Upper lobe of left lung (tissue), 4 donors: ENCODE measurements around the gene FAM118B.

ENCODE experiments used
- POLR2AphosphoS5 ChIP-seq, 2 donors: sonication (generic); formaldehyde crosslinking; IDR thresholded peaks; one replicate each; pipeline ENCODE4 v1.5.1; 2017; ENCODE audit warnings: antibody characterized with exemption in 2 of 2
- TF ChIP-seq, protein P1 (sequence below), 6 experiments: fragments of 450-650 bp in 4 of 6; fragments of 200-600 bp in 2 of 6; sonication (generic) in 2 of 6; IDR thresholded peaks; one replicate each; pipeline ENCODE4 v1.5.1; 2016 to 2019; ENCODE audit warnings: antibody characterized with exemption in 6 of 6

DNA sequence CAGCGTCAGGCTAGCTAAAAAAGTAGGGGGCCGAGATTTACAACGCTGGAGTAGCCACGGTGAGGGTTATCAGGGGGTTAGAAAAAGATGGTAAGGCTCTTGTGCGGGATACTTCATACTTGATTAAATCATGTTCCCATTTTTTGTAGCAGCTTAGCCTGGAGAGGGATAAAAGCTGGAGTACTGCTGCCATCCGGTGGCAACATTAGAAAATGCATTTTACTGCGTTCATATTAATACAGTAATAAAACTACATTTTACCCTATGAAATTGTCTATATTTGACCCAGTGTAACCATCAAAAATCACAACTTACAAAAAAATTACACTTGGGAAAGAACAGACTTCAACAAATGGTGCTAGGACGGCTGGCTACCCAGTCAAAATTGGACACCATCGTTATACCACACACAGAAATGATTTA, 17.4 kb upstream of the FAM118B start:
- TF ChIP-seq, protein P1, sequence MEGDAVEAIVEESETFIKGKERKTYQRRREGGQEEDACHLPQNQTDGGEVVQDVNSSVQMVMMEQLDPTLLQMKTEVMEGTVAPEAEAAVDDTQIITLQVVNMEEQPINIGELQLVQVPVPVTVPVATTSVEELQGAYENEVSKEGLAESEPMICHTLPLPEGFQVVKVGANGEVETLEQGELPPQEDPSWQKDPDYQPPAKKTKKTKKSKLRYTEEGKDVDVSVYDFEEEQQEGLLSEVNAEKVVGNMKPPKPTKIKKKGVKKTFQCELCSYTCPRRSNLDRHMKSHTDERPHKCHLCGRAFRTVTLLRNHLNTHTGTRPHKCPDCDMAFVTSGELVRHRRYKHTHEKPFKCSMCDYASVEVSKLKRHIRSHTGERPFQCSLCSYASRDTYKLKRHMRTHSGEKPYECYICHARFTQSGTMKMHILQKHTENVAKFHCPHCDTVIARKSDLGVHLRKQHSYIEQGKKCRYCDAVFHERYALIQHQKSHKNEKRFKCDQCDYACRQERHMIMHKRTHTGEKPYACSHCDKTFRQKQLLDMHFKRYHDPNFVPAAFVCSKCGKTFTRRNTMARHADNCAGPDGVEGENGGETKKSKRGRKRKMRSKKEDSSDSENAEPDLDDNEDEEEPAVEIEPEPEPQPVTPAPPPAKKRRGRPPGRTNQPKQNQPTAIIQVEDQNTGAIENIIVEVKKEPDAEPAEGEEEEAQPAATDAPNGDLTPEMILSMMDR (IDR thresholded peaks at IDR 0.05), result peak; percentile 33 to 82 (median 59)
- no peak for TF ChIP-seq POLR2AphosphoS5 (IDR thresholded peaks at IDR 0.05)
